Tibial nerve (tissue), 4 donors: ENCODE data around the gene EXD3.

Experiments
- CTCF ChIP-seq, 5 experiments: fragments of 200-600 bp in 3 of 5; fragments of 450-650 bp in 2 of 5; sonication (generic) in 3 of 5; IDR thresholded peaks; one replicate each; pipeline ENCODE4 v1.5.1; 2016 to 2019; ENCODE audit warnings: antibody characterized with exemption in 5 of 5, mild to moderate bottlenecking in 3 of 5, moderate library complexity in 2 of 5
- EP300 ChIP-seq, 2 donors: sonication (generic); formaldehyde crosslinking; IDR thresholded peaks; one replicate each; pipeline ENCODE4 v1.6.1; 2017; ENCODE audit warnings: antibody characterized with exemption in 2 of 2, mild to moderate bottlenecking in 1 of 2
- POLR2A ChIP-seq, 2 donors: fragments of 450-650 bp; IDR thresholded peaks; one replicate each; pipeline ENCODE4 v1.6.1; 2017; ENCODE audit warnings: antibody characterized with exemption in 2 of 2, mild to moderate bottlenecking in 2 of 2, moderate library complexity in 2 of 2

- TF ChIP-seq POLR2A (IDR thresholded peaks at IDR 0.05) (no peak), CTCF (IDR thresholded peaks at IDR 0.05) (no peak), EP300 (IDR thresholded peaks at IDR 0.05) (no peak)
Observed at GRCh38 chr9:137376386-137376785, 46.6 kb downstream of the EXD3 start.
